ENCODE measurements around the gene ATP9A. TPM values are rescaled to one million over a fixed set of nuclear protein-coding genes. Genes with fewer than 3 reads are reported as not detected.

Gene ATP9A
- total RNA-seq, 4 donors from 2014 or later = 17.6 to 28.2 (median 19.5) TPM

DNA sequence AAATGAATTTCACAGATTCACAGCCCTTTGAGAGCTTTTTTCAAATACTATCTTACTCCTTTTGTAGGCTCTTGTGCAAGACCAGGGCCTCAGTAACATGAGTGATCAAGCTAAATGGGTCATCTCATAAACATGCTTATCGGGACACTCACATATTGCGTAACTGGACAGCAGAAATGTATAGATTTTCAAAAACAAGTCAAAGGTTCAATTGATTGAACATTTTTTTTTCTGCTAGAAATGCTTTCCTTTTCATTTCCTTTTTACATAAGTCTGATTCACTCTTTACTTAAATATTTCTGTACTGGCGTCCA, 42.8 kb upstream of the ATP9A start:
- H3K4me3 ChIP-seq = no peak overlapping the region
- no peaks in the 10 kb centered on the region for H3K27me3 ChIP-seq
- no peaks in the 10 kb centered on the region for H3K9me3 ChIP-seq
- no peaks in the 10 kb centered on the region for H3K36me3 ChIP-seq
- intact Hi-C loops (cut with DNase I) = no loop called here
- WGBS, 2 donors = 74 to 82% methylated on average over 3 of the region's 3 CpGs
- TF ChIP-seq POLR2A (IDR thresholded peaks at IDR 0.05) = no peak
- TF ChIP-seq, protein P1, sequence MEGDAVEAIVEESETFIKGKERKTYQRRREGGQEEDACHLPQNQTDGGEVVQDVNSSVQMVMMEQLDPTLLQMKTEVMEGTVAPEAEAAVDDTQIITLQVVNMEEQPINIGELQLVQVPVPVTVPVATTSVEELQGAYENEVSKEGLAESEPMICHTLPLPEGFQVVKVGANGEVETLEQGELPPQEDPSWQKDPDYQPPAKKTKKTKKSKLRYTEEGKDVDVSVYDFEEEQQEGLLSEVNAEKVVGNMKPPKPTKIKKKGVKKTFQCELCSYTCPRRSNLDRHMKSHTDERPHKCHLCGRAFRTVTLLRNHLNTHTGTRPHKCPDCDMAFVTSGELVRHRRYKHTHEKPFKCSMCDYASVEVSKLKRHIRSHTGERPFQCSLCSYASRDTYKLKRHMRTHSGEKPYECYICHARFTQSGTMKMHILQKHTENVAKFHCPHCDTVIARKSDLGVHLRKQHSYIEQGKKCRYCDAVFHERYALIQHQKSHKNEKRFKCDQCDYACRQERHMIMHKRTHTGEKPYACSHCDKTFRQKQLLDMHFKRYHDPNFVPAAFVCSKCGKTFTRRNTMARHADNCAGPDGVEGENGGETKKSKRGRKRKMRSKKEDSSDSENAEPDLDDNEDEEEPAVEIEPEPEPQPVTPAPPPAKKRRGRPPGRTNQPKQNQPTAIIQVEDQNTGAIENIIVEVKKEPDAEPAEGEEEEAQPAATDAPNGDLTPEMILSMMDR (IDR thresholded peaks at IDR 0.05) = no peak
- no peaks in the 10 kb centered on the region for H3K4me1 ChIP-seq
- peak overlapping the region in 1 of 4 donors; percentile 4 for H3K27ac ChIP-seq
- DNase-seq = no peak

GRCh38 chr20:51810155-51811041, 42.2 kb upstream of the ATP9A start:
- WGBS, 2 donors = 80 to 83% methylated on average over 13 of the region's 13 CpGs
- TF ChIP-seq, protein P1 (IDR thresholded peaks at IDR 0.05) = no peak
- TF ChIP-seq POLR2A (IDR thresholded peaks at IDR 0.05) = no peak

GRCh38 chr20:51807720-51808250, 39.6 kb upstream of the ATP9A start:
- no peak for DNase-seq

More at GRCh38 chr20:51810155-51811041, 42.2 kb upstream of the ATP9A start:
- Histone ChIP-seq H3K36me3 (no peaks in the 10 kb centered on the region), H3K9me3 (no peaks in the 10 kb centered on the region), H3K4me3 (no peak overlapping the region), H3K4me1 (no peaks in the 10 kb centered on the region), H3K27ac (peak overlapping the region in 1 of 4 donors; percentile 4), H3K27me3 (no peaks in the 10 kb centered on the region)
- DNase-seq = no peak
- intact Hi-C loops (cut with DNase I) = no loop called here

DNA sequence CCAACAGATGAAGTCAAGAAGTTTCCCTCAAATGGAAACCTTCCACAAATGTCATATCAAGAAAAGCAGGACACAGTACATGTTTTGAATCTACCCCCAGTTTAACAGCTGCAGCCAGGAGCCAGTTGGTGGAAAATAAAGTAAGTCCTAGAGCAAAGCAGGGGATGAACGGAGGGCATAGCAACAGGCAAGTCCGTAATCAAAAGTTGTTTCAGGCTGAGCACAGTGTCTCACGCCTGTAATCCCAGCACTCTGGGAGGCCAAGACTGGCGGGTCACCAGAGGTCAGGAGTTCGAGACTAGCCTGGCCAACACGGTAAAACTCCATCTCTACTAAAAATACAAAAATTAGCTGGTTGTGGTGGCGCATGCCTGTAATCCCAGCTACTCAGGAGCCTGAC, 36.6 kb upstream of the ATP9A start:
- H3K27me3 ChIP-seq = peaks cover 0 to 52% (median 6%) of the 10 kb centered on the region in 4 donors
- intact Hi-C loops (cut with DNase I) = loop anchor here (10.0 kb wide), 1 partner anchor 280 kb away; no protein-coding TSS in a partner anchor
- no peak for DNase-seq
- TF ChIP-seq POLR2A (IDR thresholded peaks at IDR 0.05) = no peak
- TF ChIP-seq, protein P1 (IDR thresholded peaks at IDR 0.05) = no peak
- no peak overlapping the region for H3K27ac ChIP-seq
- H3K36me3 ChIP-seq = no peaks in the 10 kb centered on the region
- 52 to 79% methylated on average over 6 to 7 of the region's 7 CpGs for WGBS, 2 donors
- H3K4me1 ChIP-seq = peaks cover 11 to 26% (median 17%) of the 10 kb centered on the region in 3 donors
- H3K4me3 ChIP-seq = no peak overlapping the region
- no peaks in the 10 kb centered on the region for H3K9me3 ChIP-seq

More at GRCh38 chr20:51807720-51808250, 39.6 kb upstream of the ATP9A start:
- Histone ChIP-seq H3K4me1 (no peaks in the 10 kb centered on the region), H3K27ac (no peak overlapping the region), H3K36me3 (no peaks in the 10 kb centered on the region), H3K4me3 (no peak overlapping the region), H3K27me3 (peaks cover 0 to 22% (median 0%) of the 10 kb centered on the region in 4 donors), H3K9me3 (no peaks in the 10 kb centered on the region)
- intact Hi-C loops (cut with DNase I) = loop anchor here (10.0 kb wide), 1 partner anchor 277 kb away; no protein-coding TSS in a partner anchor
- no peak for TF ChIP-seq POLR2A (IDR thresholded peaks at IDR 0.05)
- TF ChIP-seq, protein P1 (IDR thresholded peaks at IDR 0.05) = no peak
- WGBS, 2 donors = 56 to 71% methylated on average over 5 of the region's 5 CpGs
